Hematopoietic multipotent progenitor cell treated with erythropoietin and hydrocortisone succinate and interleukin-3 and kit ligand, for 4 days (in vitro differentiated cells): Measurements from ENCODE around the gene KAT6B.

Source experiments
- DNase-seq: peaks from one replicate; pipeline ENCODE4 v3.0.0-alpha.2; 2015

KAT6B gene

GRCh38 chr10:74924251-74924963 lies 98.0 kb downstream of the KAT6B start:
- DNase-seq = no peak

GRCh38 chr10:74925291-74925690 lies 98.9 kb downstream of the KAT6B start:
- no peak for DNase-seq

GRCh38 chr10:74925708-74926107 lies 99.3 kb downstream of the KAT6B start:
- no peak for DNase-seq

- DNase-seq = no peak
Observed at GRCh38 chr10:74926791-74927585, 100.6 kb downstream of the KAT6B start.

- no peak for DNase-seq
Observed at GRCh38 chr10:74927701-74928100, 101.3 kb downstream of the KAT6B start.

- DNase-seq = no peak
Observed at GRCh38 chr10:74928742-74929191, 102.4 kb downstream of the KAT6B start.

GRCh38 chr10:74929197-74929596 lies 102.8 kb downstream of the KAT6B start:
- no peak for DNase-seq

- DNase-seq = no peak
Observed at GRCh38 chr10:74930965-74931364, 104.6 kb downstream of the KAT6B start.

- DNase-seq = no peak
Observed at GRCh38 chr10:74932648-74933047, 106.2 kb downstream of the KAT6B start.

- no peak for DNase-seq
Observed at GRCh38 chr10:74934100-74934812, 107.9 kb downstream of the KAT6B start.

GRCh38 chr10:74936577-74937265 lies 110.3 kb downstream of the KAT6B start:
- no peak for DNase-seq

- DNase-seq = no peak
Observed at GRCh38 chr10:74937266-74937856, 111.0 kb downstream of the KAT6B start.

GRCh38 chr10:74944205-74944604 lies 117.8 kb downstream of the KAT6B start:
- DNase-seq = no peak

GRCh38 chr10:74947781-74948401 lies 121.5 kb downstream of the KAT6B start:
- DNase-seq = peak; percentile 15

GRCh38 chr10:74949034-74949832 lies 122.8 kb downstream of the KAT6B start:
- no peak for DNase-seq

- no peak for DNase-seq
Observed at GRCh38 chr10:74949843-74950765, 123.7 kb downstream of the KAT6B start.

- no peak for DNase-seq
Observed at GRCh38 chr10:74953214-74953613, 126.8 kb downstream of the KAT6B start.

GRCh38 chr10:74955796-74956195 lies 129.4 kb downstream of the KAT6B start:
- peak; percentile 38 for DNase-seq

GRCh38 chr10:74956555-74957111 lies 130.2 kb downstream of the KAT6B start:
- DNase-seq = no peak
